Midbrain (tissue), 1 donor: Measurements from ENCODE around the gene HPCAL1.

Experiments used
- DNase-seq: peaks from one replicate; lab custom pipeline; 2025; lab: John Stamatoyannopoulos, UW

HPCAL1 gene

GRCh38 chr2:10370895-10371294 lies 68.2 kb downstream of the HPCAL1 start:
- DNase-seq, result no peak

GRCh38 chr2:10371441-10372196 lies 68.9 kb downstream of the HPCAL1 start:
- peak; percentile 13 for DNase-seq

- DNase-seq, result no peak
Observed at GRCh38 chr2:10372203-10372861, 69.6 kb downstream of the HPCAL1 start.

- no peak for DNase-seq
Observed at GRCh38 chr2:10372862-10373240, 70.1 kb downstream of the HPCAL1 start.

GRCh38 chr2:10373931-10374330 lies 71.2 kb downstream of the HPCAL1 start:
- no peak for DNase-seq

- DNase-seq, result no peak
Observed at GRCh38 chr2:10374362-10374943, 71.7 kb downstream of the HPCAL1 start.

GRCh38 chr2:10375570-10376281 lies 73.0 kb downstream of the HPCAL1 start:
- DNase-seq, result no peak

- no peak for DNase-seq
Observed at GRCh38 chr2:10377052-10377746, 74.5 kb downstream of the HPCAL1 start.

- no peak for DNase-seq
Observed at GRCh38 chr2:10377747-10378085, 75.0 kb downstream of the HPCAL1 start.

GRCh38 chr2:10378189-10378588 lies 75.5 kb downstream of the HPCAL1 start:
- no peak for DNase-seq

GRCh38 chr2:10380048-10380926 lies 77.6 kb downstream of the HPCAL1 start:
- no peak for DNase-seq

- DNase-seq, result no peak
Observed at GRCh38 chr2:10381997-10382353, 79.3 kb downstream of the HPCAL1 start.

GRCh38 chr2:10382354-10383061 lies 79.8 kb downstream of the HPCAL1 start:
- DNase-seq, result no peak

GRCh38 chr2:10383960-10384734 lies 81.4 kb downstream of the HPCAL1 start:
- no peak for DNase-seq

- peak; percentile 25 for DNase-seq
Observed at GRCh38 chr2:10385501-10385900, 82.8 kb downstream of the HPCAL1 start.

- DNase-seq, result no peak
Observed at GRCh38 chr2:10385933-10386773, 83.4 kb downstream of the HPCAL1 start.

- DNase-seq, result no peak
Observed at GRCh38 chr2:10387033-10387432, 84.3 kb downstream of the HPCAL1 start.

- no peak for DNase-seq
Observed at GRCh38 chr2:10388954-10389560, 86.4 kb downstream of the HPCAL1 start.
